ENCODE results near the gene CBX7. TPM values are rescaled to one million over a fixed set of nuclear protein-coding genes. Genes with fewer than 3 reads are reported as not detected.

The CBX7 gene
- total RNA-seq, 2 donors from 2014 or later, result 18.6 to 33.4 TPM

- ATAC-seq (no peak), DNase-seq (no peak)
- intact Hi-C loops (cut with DNase I, micrococcal nuclease), result no loop called here
These were observed 49.0 kb downstream of the CBX7 start for GRCh38 chr22:39103431-39103830.

GRCh38 chr22:39101226-39101625, 51.3 kb downstream of the CBX7 start:
- intact Hi-C loops (cut with DNase I, micrococcal nuclease), result no loop called here
- ATAC-seq, result no peak
- no peak for DNase-seq

- DNase-seq (no peak), ATAC-seq (no peak)
- intact Hi-C loops (cut with DNase I, micrococcal nuclease), result no loop called here
These were observed 53.9 kb downstream of the CBX7 start for GRCh38 chr22:39098576-39098975.

GRCh38 chr22:39098026-39098425, 54.5 kb downstream of the CBX7 start:
- intact Hi-C loops (cut with DNase I, micrococcal nuclease), result no loop called here
- ATAC-seq, result no peak
- DNase-seq, result no peak

- peak; percentile 46 for ATAC-seq
- DNase-seq, result peak in 1 of 2 donors; percentile 50
- intact Hi-C loops (cut with DNase I, micrococcal nuclease), result no loop called here
These were observed 55.1 kb downstream of the CBX7 start, which contains the start of gene APOBEC3H for GRCh38 chr22:39097098-39098020. Gene APOBEC3H (plus strand): TSS chr22:39097244. CDS start chr22:39100279, 3,035 bp downstream.

- intact Hi-C loops (cut with DNase I, micrococcal nuclease), result no loop called here
- DNase-seq (no peak), ATAC-seq (no peak)
These were observed 56.5 kb downstream of the CBX7 start for GRCh38 chr22:39095971-39096370.

GRCh38 chr22:39094717-39095389, 57.6 kb downstream of the CBX7 start:
- ATAC-seq, result no peak
- intact Hi-C loops (cut with DNase I, micrococcal nuclease), result no loop called here
- DNase-seq, result no peak

- ATAC-seq, result no peak
These were observed 60.2 kb downstream of the CBX7 start for GRCh38 chr22:39092111-39092862.

GRCh38 chr22:39091126-39092081, 61.1 kb downstream of the CBX7 start:
- intact Hi-C loops (cut with DNase I, micrococcal nuclease), result no loop called here
- no peak for DNase-seq
- ATAC-seq, result no peak

More at GRCh38 chr22:39092111-39092862, 60.2 kb downstream of the CBX7 start:
- no peak for DNase-seq
- intact Hi-C loops (cut with DNase I, micrococcal nuclease), result no loop called here

- intact Hi-C loops (cut with DNase I, micrococcal nuclease), result no loop called here
- DNase-seq (peak; percentile 34 to 39), ATAC-seq (peak; percentile 36)
These were observed 61.9 kb downstream of the CBX7 start for GRCh38 chr22:39090426-39091064.

- intact Hi-C loops (cut with DNase I, micrococcal nuclease), result no loop called here
- no peak for DNase-seq
- no peak for ATAC-seq
These were observed 62.6 kb downstream of the CBX7 start for GRCh38 chr22:39089928-39090327.

GRCh38 chr22:39088685-39089032, 63.8 kb downstream of the CBX7 start:
- DNase-seq (no peak), ATAC-seq (no peak)
- intact Hi-C loops (cut with DNase I, micrococcal nuclease), result no loop called here

- ATAC-seq, result peak; percentile 53
- DNase-seq, result no peak
- intact Hi-C loops (cut with DNase I, micrococcal nuclease), result no loop called here
These were observed 64.4 kb downstream of the CBX7 start for GRCh38 chr22:39087881-39088684.

- no peak for ATAC-seq
- intact Hi-C loops (cut with DNase I, micrococcal nuclease), result no loop called here
These were observed 65.4 kb downstream of the CBX7 start for GRCh38 chr22:39087098-39087497.

GRCh38 chr22:39084666-39085065, 67.8 kb downstream of the CBX7 start:
- no peak for ATAC-seq
- no peak for DNase-seq
- intact Hi-C loops (cut with DNase I, micrococcal nuclease), result no loop called here

More at GRCh38 chr22:39087098-39087497, 65.4 kb downstream of the CBX7 start:
- DNase-seq, result no peak

GRCh38 chr22:39083212-39084165, 69.0 kb downstream of the CBX7 start:
- intact Hi-C loops (cut with DNase I, micrococcal nuclease), result no loop called here
- no peak for ATAC-seq

More at GRCh38 chr22:39083212-39084165, 69.0 kb downstream of the CBX7 start:
- no peak for DNase-seq

Measured in left colon (tissue), 2 donors.